Mesenchymal stem cell (in vitro differentiated cells and primary cell): ENCODE results near the gene CLIC3.
A peak's percentile ranks its signal among the peaks of the same experiment; 100 is the strongest.
"Not testable (repeated sequence)": the region's sequence is repeated elsewhere in the genome, so short reads cannot be mapped to it uniquely, and the experiment has no call there.

Source experiments
- DNase-seq: peaks from one replicate; pipeline ENCODE4 v3.0.0-alpha.2; 2013
- H2AFZ ChIP-seq: one replicate; pipeline ENCODE4 v1.6.1; 2013; ENCODE audit warnings: low read depth, mild to moderate bottlenecking, control low read depth, inconsistent platforms, low read length, moderate library complexity
- H2AK5ac ChIP-seq: 2 replicates; pipeline ENCODE4 v1.6.1; 2013; ENCODE audit warnings: low read length, moderate library complexity, mild to moderate bottlenecking, inconsistent platforms; ENCODE audit not compliant: severe bottlenecking
- H2BK120ac ChIP-seq: one replicate; pipeline ENCODE4 v1.6.1; 2013; ENCODE audit warnings: low read depth, mild to moderate bottlenecking, inconsistent platforms, low read length, moderate library complexity
- H2BK12ac ChIP-seq, 2 experiments: one replicate each; pipeline ENCODE4 v1.6.1; 2013; ENCODE audit warnings: inconsistent platforms in 2 of 2, low read length in 2 of 2, mild to moderate bottlenecking in 2 of 2, moderate library complexity in 2 of 2, control low read depth in 1 of 2
- H2BK15ac ChIP-seq: one replicate; pipeline ENCODE4 v1.6.1; 2013; ENCODE audit warnings: mild to moderate bottlenecking, low read depth, inconsistent platforms; ENCODE audit not compliant: poor library complexity, severe bottlenecking
- H2BK5ac ChIP-seq: 2 replicates; pipeline ENCODE4 v1.6.1; 2013; ENCODE audit warnings: low read depth, mild to moderate bottlenecking, low read length, control low read depth, inconsistent platforms; ENCODE audit not compliant: poor library complexity, severe bottlenecking
- H3K14ac ChIP-seq, 2 experiments: one replicate each; pipeline ENCODE4 v1.6.1; 2013; ENCODE audit warnings: inconsistent platforms in 2 of 2, low read length in 2 of 2, control low read depth in 1 of 2, mild to moderate bottlenecking in 1 of 2, moderate library complexity in 1 of 2
- H3K18ac ChIP-seq, 2 experiments: one replicate each; pipeline ENCODE4 v1.6.1; 2013; ENCODE audit warnings: inconsistent platforms in 2 of 2, low read length in 2 of 2, control low read depth in 1 of 2, low read depth in 1 of 2, mild to moderate bottlenecking in 1 of 2
- H3K23ac ChIP-seq, 2 experiments: one replicate each; pipeline ENCODE4 v1.6.1; 2013; ENCODE audit warnings: inconsistent platforms in 2 of 2, low read length in 2 of 2, mild to moderate bottlenecking in 2 of 2, moderate library complexity in 2 of 2, control low read depth in 1 of 2
- H3K27ac ChIP-seq: 2 replicates; pipeline ENCODE4 v1.5.1; 2013; ENCODE audit warnings: mild to moderate bottlenecking, moderate library complexity, low read length, control low read depth, inconsistent platforms; ENCODE audit not compliant: poor library complexity, severe bottlenecking
- H3K27me3 ChIP-seq, 2 experiments: 2 replicates each; pipeline versions ENCODE4 v1.6.1 to v1.7.0; 2013; ENCODE audit warnings: low read length in 2 of 2, mild to moderate bottlenecking in 2 of 2, moderate library complexity in 2 of 2, control low read depth in 1 of 2, inconsistent platforms in 1 of 2; ENCODE audit not compliant: control insufficient read depth in 1 of 2, insufficient read depth in 1 of 2
- H3K36me3 ChIP-seq, 2 experiments: 2 replicates each; pipeline versions ENCODE4 v1.6.1 to v1.7.0; 2013; ENCODE audit warnings: low read length in 2 of 2, control low read depth in 1 of 2, inconsistent platforms in 1 of 2, low read depth in 1 of 2, mild to moderate bottlenecking in 1 of 2; ENCODE audit not compliant: insufficient read depth in 2 of 2, control insufficient read depth in 1 of 2
- H3K4ac ChIP-seq, 2 experiments: one replicate each; pipeline ENCODE4 v1.6.1; 2013; ENCODE audit warnings: inconsistent platforms in 2 of 2, low read length in 2 of 2, mild to moderate bottlenecking in 2 of 2, moderate library complexity in 2 of 2, control low read depth in 1 of 2, low read depth in 1 of 2
- H3K4me1 ChIP-seq: 2 replicates; pipeline ENCODE4 v1.6.1; 2013; ENCODE audit warnings: low read depth, low read length, control low read depth; ENCODE audit not compliant: control insufficient read depth, insufficient read depth
- H3K4me2 ChIP-seq: 2 replicates; pipeline ENCODE4 v1.6.1; 2013; ENCODE audit warnings: low read length, mild to moderate bottlenecking, inconsistent platforms; ENCODE audit not compliant: poor library complexity, severe bottlenecking
- H3K4me3 ChIP-seq, 2 experiments: 2 replicates each; pipeline versions ENCODE4 v1.5.1 to v1.7.0; 2013; ENCODE audit warnings: low read length in 2 of 2, mild to moderate bottlenecking in 2 of 2, control low read depth in 1 of 2, low read depth in 1 of 2; ENCODE audit not compliant: insufficient read depth in 1 of 2
- H3K79me1 ChIP-seq: replicated peaks from 2 replicates; pipeline ENCODE4 v1.6.1; 2013; ENCODE audit warnings: mild to moderate bottlenecking, control low read depth, low read length, inconsistent platforms; ENCODE audit not compliant: poor library complexity, severe bottlenecking
- H3K9ac ChIP-seq: 2 replicates; pipeline ENCODE4 v1.7.0; 2013; ENCODE audit warnings: mild to moderate bottlenecking, low read length, moderate library complexity
- H3K9me3 ChIP-seq: 2 replicates; pipeline ENCODE4 v1.7.0; 2013; ENCODE audit warnings: mild to moderate bottlenecking, low read length; ENCODE audit not compliant: control insufficient read depth
- H4K8ac ChIP-seq: one replicate; pipeline ENCODE4 v1.6.1; 2013; ENCODE audit warnings: inconsistent platforms, mild to moderate bottlenecking, low read length, moderate library complexity
- H4K91ac ChIP-seq: one replicate; pipeline ENCODE4 v1.6.1; 2013; ENCODE audit warnings: mild to moderate bottlenecking, low read length, inconsistent platforms
- WGBS: methylation state at CpG from one replicate; pipeline ENCODE4 v1.1.7; 2013; ENCODE audit warnings: mixed read lengths; 5-methylcytosine and 5-hydroxymethylcytosine counted together

CLIC3 gene

DNA sequence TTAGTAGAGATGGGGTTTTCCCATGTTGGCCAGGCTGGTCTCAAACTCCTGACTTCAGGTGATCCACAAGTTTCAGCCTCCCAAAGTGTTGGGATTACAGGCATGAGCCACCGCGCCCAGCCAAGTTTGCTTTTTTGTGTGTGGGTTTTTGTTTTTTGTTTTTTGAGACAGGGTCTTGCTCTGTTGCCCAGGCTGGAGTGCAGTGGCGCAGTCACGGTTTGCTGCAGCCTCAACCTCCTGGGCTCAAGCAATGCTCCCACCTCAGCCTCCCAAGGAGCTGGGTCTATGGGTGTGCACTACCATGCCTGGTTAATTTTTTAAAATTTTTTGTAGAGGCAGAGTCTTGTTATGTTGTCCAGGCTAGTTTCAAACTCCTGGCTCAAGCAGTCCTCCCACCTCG is 37.1 kb upstream of the CLIC3 start:
- not testable (repeated sequence) for H3K23ac ChIP-seq, H2BK15ac ChIP-seq, DNase-seq, H3K27ac ChIP-seq, H3K4ac ChIP-seq, H3K9me3 ChIP-seq, H3K18ac ChIP-seq, H2AK5ac ChIP-seq, H3K4me2 ChIP-seq, H3K9ac ChIP-seq, H2BK5ac ChIP-seq, H3K4me3 ChIP-seq, H2AFZ ChIP-seq, H3K14ac ChIP-seq, H2BK120ac ChIP-seq, H3K79me1 ChIP-seq, H4K8ac ChIP-seq, H4K91ac ChIP-seq, H2BK12ac ChIP-seq
- Histone ChIP-seq H3K4me1 (peaks cover 11% of the 10 kb centered on the region), H3K36me3 (peaks cover 6 to 12% of the 10 kb centered on the region in 2 experiments), H3K27me3 (peaks cover 4 to 11% of the 10 kb centered on the region in 2 experiments)
- 91% methylated on average over 5 of the region's 5 CpGs for WGBS

GRCh38 chr9:137032858-137033257 is 36.5 kb upstream of the CLIC3 start:
- Histone ChIP-seq H2AK5ac (no peak overlapping the region), H4K8ac (no peak overlapping the region), H3K9ac (no peak overlapping the region), H3K36me3 (peaks cover 6 to 12% of the 10 kb centered on the region in 2 experiments), H4K91ac (no peak overlapping the region), H3K9me3 (no peaks in the 10 kb centered on the region), H3K4me3 (no peak overlapping the region), H3K79me1 (no peaks in the 10 kb centered on the region), H2AFZ (no peak overlapping the region), H3K27ac (no peak overlapping the region), H3K4me2 (no peak overlapping the region), H3K18ac (no peak overlapping the region), H2BK15ac (no peak overlapping the region), H2BK5ac (no peak overlapping the region), H3K4ac (no peak overlapping the region), H3K27me3 (peaks cover 4 to 11% of the 10 kb centered on the region in 2 experiments), H2BK12ac (no peak overlapping the region), H3K14ac (no peak overlapping the region), H3K4me1 (peaks cover 13% of the 10 kb centered on the region), H3K23ac (no peak overlapping the region), H2BK120ac (no peak overlapping the region)
- WGBS = 87% methylated on average over 10 of the region's 10 CpGs
- DNase-seq = no peak

GRCh38 chr9:137031904-137032640 is 35.7 kb upstream of the CLIC3 start, which contains the start of gene FUT7:
FUT7 (minus strand) TSS chr9:137032088; CDS start chr9:137031991, 97 bp downstream.
- peaks cover 0 to 6% of the 10 kb centered on the region in 2 experiments for H3K36me3 ChIP-seq
- no peaks in the 10 kb centered on the region for H3K9me3 ChIP-seq
- H3K4ac ChIP-seq = no peak within 1 kb of the TSS
- no peak within 1 kb of the TSS for H3K4me3 ChIP-seq
- no peak within 1 kb of the TSS for H2AK5ac ChIP-seq
- no peak within 1 kb of the TSS for H2BK120ac ChIP-seq
- H3K9ac ChIP-seq = no peak within 1 kb of the TSS
- H3K27ac ChIP-seq = no peak within 1 kb of the TSS
- peak within 1 kb of the TSS; percentile 10 for H4K91ac ChIP-seq
- no peak within 1 kb of the TSS for H2BK12ac ChIP-seq
- H2BK15ac ChIP-seq = no peak within 1 kb of the TSS
- H3K79me1 ChIP-seq = no peaks in the 10 kb centered on the region
- H3K18ac ChIP-seq = no peak within 1 kb of the TSS
- no peak within 1 kb of the TSS for H3K23ac ChIP-seq
- H3K4me1 ChIP-seq = peaks cover 20% of the 10 kb centered on the region
- H3K14ac ChIP-seq = no peak within 1 kb of the TSS
- no peak within 1 kb of the TSS for H2AFZ ChIP-seq
- H2BK5ac ChIP-seq = no peak within 1 kb of the TSS
- peaks cover 4 to 11% of the 10 kb centered on the region in 2 experiments for H3K27me3 ChIP-seq
- no peak for DNase-seq
- no peak within 1 kb of the TSS for H3K4me2 ChIP-seq
- 74% methylated on average over 16 of the region's 16 CpGs for WGBS
- no peak within 1 kb of the TSS for H4K8ac ChIP-seq

DNA sequence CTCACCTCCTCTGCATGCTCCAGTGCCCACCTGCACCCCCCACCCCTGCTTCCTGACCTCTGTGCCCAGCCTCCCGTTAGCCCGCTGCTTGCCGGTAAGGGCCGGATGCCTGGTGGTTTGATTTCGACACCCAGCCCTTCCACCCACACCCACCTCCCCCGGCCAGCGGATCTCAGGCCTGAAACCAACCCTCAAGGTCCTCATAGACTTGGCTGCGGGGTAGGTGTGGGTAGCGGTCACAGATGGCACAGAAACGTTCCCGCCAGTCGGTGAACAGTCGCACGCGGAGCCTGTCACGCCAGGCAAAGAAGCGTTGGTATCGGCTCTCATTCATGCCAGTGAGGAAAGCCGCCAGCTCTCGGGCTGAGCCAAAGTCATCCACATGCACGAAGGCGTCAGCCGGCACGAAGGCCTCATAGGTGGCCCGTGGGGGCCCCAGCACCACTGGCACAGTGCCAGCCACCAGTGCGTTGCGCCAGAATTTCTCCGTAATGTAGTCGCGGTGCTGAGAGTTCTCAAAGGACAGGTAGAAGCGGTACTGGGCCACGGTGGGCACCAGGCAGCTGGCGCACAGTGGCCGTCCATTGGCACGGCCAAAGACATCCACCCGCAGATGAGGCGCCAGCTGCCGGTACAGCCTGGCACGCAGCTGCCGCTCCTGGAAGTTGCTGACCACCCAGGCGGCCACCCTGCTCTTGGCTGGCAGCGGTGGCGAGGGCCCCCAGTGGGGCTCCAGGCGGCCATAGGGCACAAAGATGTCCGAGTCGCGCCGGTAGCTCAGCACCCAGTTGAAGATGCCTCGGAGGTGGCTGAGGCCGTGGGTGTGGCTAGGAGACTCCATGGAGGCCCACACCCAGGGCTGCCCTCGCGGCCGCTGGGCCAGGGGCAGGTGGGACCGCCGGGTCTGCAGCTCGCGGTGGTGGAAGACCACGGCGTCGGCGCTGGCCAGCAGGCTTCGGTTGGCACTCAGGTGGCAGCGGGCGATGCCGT is 34.5 kb upstream of the CLIC3 start:
- Histone ChIP-seq H3K23ac (no peak overlapping the region), H3K4me2 (no peak overlapping the region), H3K4me3 (no peak overlapping the region), H3K18ac (no peak overlapping the region), H2BK15ac (no peak overlapping the region), H2AK5ac (no peak overlapping the region), H3K79me1 (no peaks in the 10 kb centered on the region), H3K14ac (no peak overlapping the region), H3K4ac (no peak overlapping the region), H3K27me3 (peaks cover 4 to 11% of the 10 kb centered on the region in 2 experiments), H2AFZ (no peak overlapping the region), H3K9ac (no peak overlapping the region), H2BK12ac (no peak overlapping the region), H2BK120ac (no peak overlapping the region), H4K91ac (peak overlapping the region; percentile 10), H3K36me3 (peaks cover 0 to under 1% of the 10 kb centered on the region in 2 experiments), H3K9me3 (no peaks in the 10 kb centered on the region), H4K8ac (no peak overlapping the region), H3K4me1 (peaks cover 25% of the 10 kb centered on the region), H3K27ac (no peak overlapping the region), H2BK5ac (no peak overlapping the region)
- 93% methylated on average over 65 of the region's 65 CpGs for WGBS
- no peak for DNase-seq
